Measurements from ENCODE around the gene GRID2IP. TPM values are rescaled to one million over a fixed set of nuclear protein-coding genes. Genes with fewer than 3 reads are reported as not detected.

The GRID2IP gene
- total and polyA plus RNA-seq, 2 of the 13 experiments (the other 11 are each of a cell fraction or from before 2014, with no cell fraction given) = 0.03 TPM; not detected in 1

GRCh38 chr7:6578114-6579084 is 27.1 kb upstream of the GRID2IP start (continued):
- TF ChIP-seq IKZF5 (CRISPR knock-in tag; IDR thresholded peaks at IDR 0.05) (peak; percentile 47), ZNF317 (CRISPR knock-in tag; IDR thresholded peaks at IDR 0.05) (peak; percentile 75; the same call in 1 of the 2 replicates), ZNF503 (CRISPR knock-in tag; IDR thresholded peaks at IDR 0.05) (peak; percentile 93), PAXIP1 (CRISPR knock-in tag; conservative IDR thresholded peaks at IDR 0.05) (peak; percentile 92), FOXP4 (CRISPR knock-in tag; IDR thresholded peaks at IDR 0.05) (peak; percentile 93), ZBTB44 (CRISPR knock-in tag; IDR thresholded peaks at IDR 0.05) (no peak), RCOR2 (CRISPR knock-in tag; IDR thresholded peaks at IDR 0.05) (peak; percentile 67; the same call in 1 of the 2 replicates), RXRB (CRISPR knock-in tag; IDR thresholded peaks at IDR 0.05; ENCODE audit: borderline replicate concordance) (peak; percentile 95), ZNF710 (CRISPR knock-in tag; IDR thresholded peaks at IDR 0.05; ENCODE audit: borderline replicate concordance) (peak; percentile 67; the same call in 1 of the 2 replicates), ATF2 (CRISPR knock-in tag; IDR thresholded peaks at IDR 0.05) (peak; percentile 65; the same call in 1 of the 2 replicates), TAF15 (IDR thresholded peaks at IDR 0.05; ENCODE audit: low read depth, low read length, poor library complexity, severe bottlenecking) (no peak), GATAD2A (CRISPR knock-in tag; IDR thresholded peaks at IDR 0.05) (peak; percentile 94)
